T-helper 17 cell (primary cell): ENCODE data around the gene FNTB. TPM values are rescaled to one million over a fixed set of nuclear protein-coding genes. Genes with fewer than 3 reads are reported as not detected.

Experiments
- ATAC-seq: fragments of 150-1000 bp; cut with Tn5 transposase; 2 replicates; pipeline ENCODE4 v1.10.0; 2021; ENCODE audit warnings: mild to moderate bottlenecking, moderate library complexity
- DNase-seq, 3 donors: peaks; one replicate each; pipeline versions ENCODE4 v3.0.0 to v3.0.0-alpha.2; 2020 to 2021
- H3K9me3 ChIP-seq: one replicate; pipeline ENCODE4 v1.7.0; 2013; ENCODE audit warnings: low read length, mild to moderate bottlenecking; ENCODE audit not compliant: control insufficient read depth, poor library complexity, severe bottlenecking
- H3K27ac Mint-ChIP-seq: one replicate; pipeline ENCODE4 v1.8.0; 2022; ENCODE audit warnings: mild to moderate bottlenecking, moderate library complexity, mixed read lengths
- H3K27me3 Mint-ChIP-seq: one replicate; pipeline ENCODE4 v1.8.0; 2022; ENCODE audit warnings: mixed read lengths
- H3K36me3 Mint-ChIP-seq: one replicate; pipeline ENCODE4 v1.8.0; 2022; ENCODE audit warnings: low read depth, mixed read lengths
- H3K4me1 Mint-ChIP-seq: one replicate; pipeline ENCODE4 v1.8.0; 2022; ENCODE audit warnings: mild to moderate bottlenecking, mixed read lengths
- H3K4me3 Mint-ChIP-seq: one replicate; pipeline ENCODE4 v1.8.0; 2022; ENCODE audit warnings: mild to moderate bottlenecking, moderate library complexity, mixed read lengths
- total RNA-seq, 4 donors: library from RNA in 2 of 4; stranded (reverse) in 2 of 4; gene quantifications; one replicate each; pipeline ENCODE4 v1.2.3 and lab custom pipeline; 2022 to 2026

FNTB gene
- total RNA-seq, 2 donors from 2014 or later = 14.2 to 22.5 TPM

DNA sequence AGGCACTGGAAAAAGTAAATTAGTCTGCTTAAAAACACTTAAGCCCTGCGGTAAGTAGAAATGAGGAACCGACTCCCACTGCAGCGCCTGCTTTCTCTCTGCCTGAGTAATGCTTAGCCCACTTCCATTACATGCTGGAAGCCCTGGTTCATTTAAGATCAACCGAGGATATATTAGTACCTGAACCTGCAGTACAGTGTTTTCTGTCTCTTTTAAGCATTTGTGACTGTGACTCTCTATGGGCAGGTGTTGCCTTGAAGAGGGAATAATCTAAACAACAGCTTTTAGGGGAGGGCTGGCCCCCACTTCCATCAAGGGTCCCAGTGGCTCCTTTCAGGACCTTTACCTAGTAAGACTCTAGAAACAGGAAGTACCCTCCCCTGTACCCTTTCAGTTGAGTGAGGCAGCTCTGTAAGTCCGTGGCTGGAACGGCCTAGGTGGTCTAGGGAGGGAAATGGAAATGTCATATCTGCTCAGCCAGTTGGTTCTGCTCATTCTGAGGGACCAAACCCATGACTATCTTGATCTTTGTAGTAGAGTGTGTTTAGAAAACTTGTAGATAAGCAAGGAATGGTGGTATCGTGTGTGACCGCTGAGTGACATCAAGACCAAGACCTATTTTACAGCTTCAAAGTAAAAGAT, 56.2 kb downstream of the FNTB start:
- H3K36me3 Mint-ChIP-seq = peaks cover 6% of the 10 kb centered on the region
- DNase-seq (no peak), ATAC-seq (no peak)
- H3K9me3 ChIP-seq = no peaks in the 10 kb centered on the region
- H3K4me3 Mint-ChIP-seq = no peak overlapping the region
- peak overlapping the region; percentile 32 for H3K27ac Mint-ChIP-seq
- H3K27me3 Mint-ChIP-seq = no peaks in the 10 kb centered on the region
- H3K4me1 Mint-ChIP-seq = peaks cover 8% of the 10 kb centered on the region

DNA sequence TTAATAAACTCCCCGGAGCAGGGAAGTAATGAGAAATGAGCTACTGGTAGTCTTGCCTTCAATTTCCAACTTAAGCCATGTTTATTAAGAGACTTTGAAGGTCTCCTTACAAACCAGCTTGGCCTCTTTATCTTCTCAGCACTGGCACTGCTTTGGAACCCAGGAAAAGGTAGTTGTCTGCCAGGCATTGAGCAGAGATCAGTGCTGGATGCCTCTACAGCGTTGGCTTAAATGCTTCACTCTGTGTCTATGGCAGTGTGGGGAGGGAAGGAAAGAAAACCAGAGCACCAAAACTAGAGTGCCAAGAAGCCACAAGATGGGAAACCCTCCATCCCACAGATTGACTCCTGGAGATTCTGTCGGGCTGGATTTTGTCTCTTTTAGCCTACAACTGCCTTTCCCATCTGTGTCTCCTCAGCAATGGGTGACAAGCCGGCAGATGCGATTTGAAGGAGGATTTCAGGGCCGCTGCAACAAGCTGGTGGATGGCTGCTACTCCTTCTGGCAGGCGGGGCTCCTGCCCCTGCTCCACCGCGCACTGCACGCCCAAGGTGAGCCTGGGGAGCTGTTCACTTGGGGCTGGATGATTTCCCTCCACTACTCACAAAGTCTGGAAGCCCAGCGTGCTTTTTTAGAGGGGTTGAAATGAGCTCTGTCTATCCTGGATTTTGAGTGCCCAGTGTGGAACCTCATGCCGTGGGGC, 57.3 kb downstream of the FNTB start:
- DNase-seq (no peak), ATAC-seq (no peak)
- no peaks in the 10 kb centered on the region for H3K27me3 Mint-ChIP-seq
- no peak overlapping the region for H3K27ac Mint-ChIP-seq
- peaks cover 8% of the 10 kb centered on the region for H3K4me1 Mint-ChIP-seq
- no peak overlapping the region for H3K4me3 Mint-ChIP-seq
- H3K36me3 Mint-ChIP-seq = peaks cover 2% of the 10 kb centered on the region
- H3K9me3 ChIP-seq = no peaks in the 10 kb centered on the region

DNA sequence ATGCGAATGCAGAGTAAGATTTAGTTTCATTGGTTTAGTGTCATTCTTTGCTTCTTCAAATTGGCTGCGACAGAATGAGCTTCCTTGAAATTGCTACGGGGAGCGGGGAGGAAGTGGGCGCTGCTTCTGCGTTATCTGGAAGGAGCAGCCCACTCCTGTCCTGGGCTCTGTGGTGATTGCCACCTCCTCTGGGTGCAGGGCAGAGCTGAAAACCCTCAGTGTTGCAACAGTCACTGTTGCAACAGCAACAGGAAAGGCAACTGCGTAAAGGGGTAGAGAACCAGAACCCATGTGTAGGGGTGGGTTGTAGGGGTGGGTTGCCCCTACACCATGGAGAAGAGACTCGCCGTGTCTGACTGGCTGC, 57.9 kb downstream of the FNTB start:
- no peak overlapping the region for H3K27ac Mint-ChIP-seq
- no peak overlapping the region for H3K4me3 Mint-ChIP-seq
- H3K36me3 Mint-ChIP-seq = peaks cover 2% of the 10 kb centered on the region
- H3K4me1 Mint-ChIP-seq = peaks cover 8% of the 10 kb centered on the region
- DNase-seq (no peak), ATAC-seq (no peak)
- no peaks in the 10 kb centered on the region for H3K9me3 ChIP-seq
- H3K27me3 Mint-ChIP-seq = no peaks in the 10 kb centered on the region

DNA sequence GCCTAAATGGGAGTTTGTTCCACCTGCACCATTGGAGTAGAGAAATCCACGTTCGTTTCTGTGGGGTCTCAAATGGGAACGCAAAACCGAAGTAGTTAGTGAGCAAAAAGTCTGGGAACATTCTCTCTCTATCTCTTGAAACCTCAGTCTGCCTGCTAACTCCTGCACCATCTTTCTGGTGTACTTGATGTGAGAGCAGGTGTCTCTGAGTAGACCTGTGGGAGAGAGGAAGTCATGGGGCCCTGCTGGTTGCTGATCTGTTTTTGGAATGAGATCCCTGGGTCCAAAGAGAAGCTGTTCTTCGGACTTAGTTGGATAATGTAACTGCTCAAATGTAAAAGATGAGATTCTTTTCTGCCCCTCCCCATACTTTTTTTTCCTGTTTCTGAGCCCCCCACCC, 58.3 kb downstream of the FNTB start:
- Mint-ChIP-seq H3K4me3 (no peak overlapping the region), H3K36me3 (peaks cover 2% of the 10 kb centered on the region), H3K27ac (no peak overlapping the region), H3K4me1 (peaks cover 8% of the 10 kb centered on the region), H3K27me3 (no peaks in the 10 kb centered on the region)
- H3K9me3 ChIP-seq = no peaks in the 10 kb centered on the region
- ATAC-seq = no peak
- DNase-seq = no peak

DNA sequence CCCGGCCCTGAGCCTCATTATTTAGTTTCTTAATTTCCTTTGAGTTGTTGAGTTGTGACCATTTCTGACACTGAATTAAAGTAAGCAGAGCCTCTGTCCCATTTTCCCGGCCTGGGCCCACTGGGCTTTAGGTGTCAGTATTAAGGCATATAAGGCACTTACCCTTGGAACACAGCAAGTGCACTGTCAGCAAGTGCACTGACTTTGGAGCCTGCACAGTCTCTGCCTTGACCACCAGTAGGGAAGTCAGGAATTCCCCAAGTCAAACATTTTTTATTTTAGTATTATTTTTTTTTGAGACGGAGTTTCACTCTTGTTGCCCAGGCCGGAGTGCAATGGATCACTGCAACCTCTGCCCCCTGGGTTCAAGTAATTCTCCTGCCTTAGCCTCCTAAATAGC, 59.0 kb downstream of the FNTB start:
- H3K36me3 Mint-ChIP-seq = peaks cover 2% of the 10 kb centered on the region
- no peak overlapping the region for H3K27ac Mint-ChIP-seq
- H3K4me1 Mint-ChIP-seq = peaks cover 8% of the 10 kb centered on the region
- H3K4me3 Mint-ChIP-seq = no peak overlapping the region
- ATAC-seq = no peak
- H3K27me3 Mint-ChIP-seq = no peaks in the 10 kb centered on the region
- H3K9me3 ChIP-seq = no peaks in the 10 kb centered on the region
- no peak for DNase-seq

DNA sequence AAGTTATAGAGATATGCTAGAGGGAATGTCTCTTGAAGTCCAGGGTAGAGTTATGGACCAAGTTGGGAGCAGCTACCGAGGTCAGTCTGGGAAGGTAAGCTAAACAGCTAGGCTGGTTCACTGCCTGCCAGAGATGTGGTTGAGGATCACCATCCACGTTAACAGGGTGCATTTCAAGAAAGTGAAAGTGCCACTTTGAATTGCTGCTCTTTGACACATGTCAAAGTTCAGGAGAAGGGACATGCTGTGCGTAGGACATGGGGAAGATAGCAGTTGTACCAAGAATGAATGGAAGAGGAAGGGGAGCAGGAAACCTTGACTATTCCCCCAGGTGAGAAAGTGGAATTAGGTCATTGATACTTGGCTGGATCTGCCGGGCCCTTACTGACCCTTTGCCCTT, 66.1 kb downstream of the FNTB start:
- H3K27me3 Mint-ChIP-seq = no peaks in the 10 kb centered on the region
- H3K27ac Mint-ChIP-seq = no peak overlapping the region
- peaks cover 12% of the 10 kb centered on the region for H3K4me1 Mint-ChIP-seq
- DNase-seq (no peak), ATAC-seq (no peak)
- no peaks in the 10 kb centered on the region for H3K36me3 Mint-ChIP-seq
- no peaks in the 10 kb centered on the region for H3K9me3 ChIP-seq
- H3K4me3 Mint-ChIP-seq = no peak overlapping the region

DNA sequence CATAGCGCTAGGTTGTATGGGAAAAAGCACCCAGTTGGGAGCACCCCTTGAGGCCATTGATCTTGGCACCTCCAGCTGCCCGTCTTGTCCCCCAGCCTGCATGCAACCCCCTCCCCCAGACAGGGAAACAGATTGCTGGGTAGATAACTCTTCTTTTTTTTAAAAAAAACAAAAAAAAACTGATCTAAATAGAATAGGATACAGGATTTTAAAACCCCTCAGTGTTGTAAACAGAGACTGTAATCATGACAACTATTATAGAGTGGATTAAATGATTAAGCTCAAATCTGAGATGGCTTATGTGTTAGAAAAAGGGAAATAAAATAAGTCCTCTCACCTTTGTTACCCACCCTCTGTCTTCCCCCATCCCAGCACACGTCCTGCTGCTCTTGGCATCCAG, 66.8 kb downstream of the FNTB start:
- H3K36me3 Mint-ChIP-seq = no peaks in the 10 kb centered on the region
- peak overlapping the region; percentile 66 for H3K27ac Mint-ChIP-seq
- no peak for ATAC-seq

DNA sequence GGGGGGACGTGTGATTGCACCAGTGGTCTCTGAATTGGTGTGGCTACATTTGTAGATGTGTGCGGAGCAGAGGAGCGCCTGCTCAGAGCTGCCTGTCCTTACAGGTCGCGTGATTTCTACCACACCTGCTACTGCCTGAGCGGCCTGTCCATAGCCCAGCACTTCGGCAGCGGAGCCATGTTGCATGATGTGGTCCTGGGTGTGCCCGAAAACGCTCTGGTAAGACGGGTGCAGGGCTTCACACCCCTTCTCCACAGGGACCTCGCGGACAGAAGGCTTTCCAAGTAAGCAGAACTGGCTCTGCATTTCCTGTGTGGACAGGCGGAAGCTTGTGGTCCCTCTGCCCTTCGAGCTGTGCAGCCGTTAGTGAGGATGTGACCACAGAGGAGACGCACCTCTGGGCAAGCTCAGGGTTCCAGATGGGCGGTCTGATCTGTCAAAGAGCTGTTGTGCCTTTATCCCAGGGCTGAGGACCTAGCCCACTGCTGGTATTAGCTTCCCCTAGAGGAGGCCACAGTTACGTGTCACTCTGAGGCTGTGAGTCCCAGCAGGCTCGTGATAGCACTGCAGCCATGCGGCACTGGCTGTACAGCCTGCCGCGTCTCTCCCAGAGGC, 67.9 kb downstream of the FNTB start:
- Mint-ChIP-seq H3K36me3 (no peaks in the 10 kb centered on the region), H3K4me1 (peaks cover 12% of the 10 kb centered on the region), H3K4me3 (no peak overlapping the region), H3K27me3 (no peaks in the 10 kb centered on the region), H3K27ac (peak overlapping the region; percentile 19)
- no peaks in the 10 kb centered on the region for H3K9me3 ChIP-seq
- ATAC-seq (no peak), DNase-seq (no peak)

More for the DNA sequence above, 66.8 kb downstream of the FNTB start:
- DNase-seq = no peak
- no peaks in the 10 kb centered on the region for H3K9me3 ChIP-seq
- Mint-ChIP-seq H3K4me1 (peaks cover 12% of the 10 kb centered on the region), H3K4me3 (no peak overlapping the region), H3K27me3 (no peaks in the 10 kb centered on the region)

DNA sequence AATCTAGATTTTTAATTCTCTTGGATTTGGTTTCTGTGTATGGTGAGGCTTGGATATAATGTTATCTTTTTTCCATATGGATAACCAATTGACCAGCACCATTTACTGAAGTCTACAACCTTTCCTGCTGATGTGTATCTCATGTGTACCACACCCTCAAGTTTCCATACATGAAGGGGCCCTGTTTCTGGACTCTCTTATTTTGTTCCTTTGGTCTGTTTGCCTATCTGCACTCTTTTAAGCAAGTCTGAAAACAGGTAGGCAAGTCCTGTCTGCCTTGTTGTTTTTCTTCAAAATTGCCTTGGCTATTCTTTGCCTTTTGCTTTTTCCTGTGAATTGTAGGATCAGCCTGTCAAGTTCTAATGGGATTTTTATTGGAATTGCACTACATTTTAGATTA, 71.0 kb downstream of the FNTB start:
- Mint-ChIP-seq H3K27ac (peak overlapping the region; percentile 87), H3K4me3 (no peak overlapping the region), H3K4me1 (peaks cover 11% of the 10 kb centered on the region), H3K27me3 (no peaks in the 10 kb centered on the region), H3K36me3 (peaks cover 3% of the 10 kb centered on the region)
- DNase-seq (no peak), ATAC-seq (no peak)
- no peaks in the 10 kb centered on the region for H3K9me3 ChIP-seq

DNA sequence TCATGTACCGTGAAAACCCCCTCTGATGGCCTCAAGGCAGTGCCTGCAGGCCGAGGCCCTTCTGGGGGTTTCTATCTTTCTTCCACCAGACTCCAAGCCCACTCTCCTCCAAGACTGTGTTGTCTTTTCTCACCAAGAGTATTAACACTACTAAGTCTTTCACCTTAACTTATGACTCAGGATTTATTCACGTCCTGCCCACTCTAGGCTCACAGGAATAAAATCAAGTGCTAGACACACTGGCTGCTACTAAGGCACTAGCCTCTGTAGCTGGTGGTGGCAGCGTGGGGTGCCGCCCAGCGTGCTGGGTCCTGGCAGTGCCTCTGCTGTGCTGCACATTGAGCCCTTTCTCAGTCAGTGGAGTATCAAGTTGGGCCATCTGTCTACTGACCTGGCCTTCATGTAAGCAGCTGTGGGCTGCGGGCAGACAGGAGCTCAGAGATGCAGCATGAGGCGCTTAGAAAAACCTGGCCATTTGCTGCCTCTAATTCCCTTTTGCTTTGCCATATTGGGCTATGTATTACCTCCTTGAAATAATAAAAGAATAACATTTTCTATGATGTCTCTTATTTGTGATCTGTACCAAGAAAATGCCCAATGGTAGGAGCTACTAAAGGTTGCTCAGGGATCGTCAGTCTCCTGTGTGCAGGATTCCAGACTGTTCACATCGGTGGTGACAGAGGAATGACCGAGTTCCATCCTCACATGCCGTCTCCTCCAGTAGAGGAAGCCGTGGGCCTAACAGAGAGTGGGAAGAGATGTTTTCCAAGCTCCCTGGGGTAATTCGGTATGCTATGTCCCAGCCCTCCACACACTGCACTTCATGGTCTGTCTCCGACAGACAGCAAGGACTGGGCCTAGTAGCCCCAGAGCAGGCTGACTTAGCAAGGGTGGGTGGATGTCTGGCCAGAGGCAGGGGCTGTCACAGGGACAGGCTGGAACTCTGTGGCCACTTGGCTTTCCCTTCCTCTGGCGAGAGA, 75.7 kb downstream of the FNTB start:
- Mint-ChIP-seq H3K27ac (no peak overlapping the region), H3K27me3 (no peaks in the 10 kb centered on the region), H3K4me3 (no peak overlapping the region), H3K36me3 (peaks cover 14% of the 10 kb centered on the region), H3K4me1 (peaks cover 4% of the 10 kb centered on the region)
- no peak for ATAC-seq
- no peaks in the 10 kb centered on the region for H3K9me3 ChIP-seq
- no peak for DNase-seq

DNA sequence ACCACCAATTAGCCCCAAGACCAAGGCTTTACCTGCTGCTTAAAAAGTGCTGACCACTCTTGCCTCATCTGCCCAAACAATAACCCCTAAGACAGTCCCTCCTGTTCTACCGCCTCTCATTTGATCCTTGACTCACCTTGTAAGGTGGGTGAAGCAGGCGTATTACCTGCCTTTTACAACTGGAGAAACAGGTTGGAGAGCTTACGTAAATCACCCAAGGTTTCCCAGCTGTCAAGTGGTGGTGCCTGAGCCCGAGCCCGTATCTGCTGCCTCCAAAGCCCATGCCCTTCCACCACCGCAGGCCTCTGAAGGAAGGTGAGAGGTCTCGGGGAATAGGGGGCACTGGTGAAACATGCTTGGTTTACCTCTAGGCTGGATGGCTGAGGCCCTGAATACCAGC, 79.0 kb downstream of the FNTB start:
- peaks cover 4% of the 10 kb centered on the region for H3K4me1 Mint-ChIP-seq
- H3K9me3 ChIP-seq = no peaks in the 10 kb centered on the region
- no peak for DNase-seq
- no peak overlapping the region for H3K4me3 Mint-ChIP-seq
- ATAC-seq = no peak
- H3K27me3 Mint-ChIP-seq = no peaks in the 10 kb centered on the region
- peaks cover 14% of the 10 kb centered on the region for H3K36me3 Mint-ChIP-seq
- no peak overlapping the region for H3K27ac Mint-ChIP-seq

DNA sequence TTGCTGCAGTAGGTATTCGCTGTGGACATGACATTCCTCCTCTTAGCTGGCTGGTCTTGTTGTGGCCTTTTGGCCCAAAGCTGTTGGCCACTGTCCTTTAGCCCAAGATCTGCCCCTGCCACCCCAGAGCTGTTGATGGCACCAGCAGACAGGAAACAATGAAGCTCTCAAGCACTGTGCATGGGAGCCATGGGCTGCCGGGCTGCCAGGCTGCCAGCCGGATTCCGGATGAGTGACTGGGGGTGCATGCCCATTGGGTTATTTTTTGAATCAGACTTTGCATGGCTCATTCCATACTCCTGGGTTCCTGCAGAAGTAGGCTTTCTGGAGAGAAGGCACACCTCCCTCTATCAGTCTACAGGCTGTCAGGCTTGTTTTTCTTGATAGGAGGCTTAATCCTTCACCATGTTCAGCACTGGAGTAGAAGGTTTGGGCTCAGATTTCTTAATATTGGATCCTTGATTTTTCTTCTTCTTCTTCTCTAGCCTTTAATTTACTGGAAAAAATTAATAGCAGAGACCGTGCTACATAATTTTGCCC, 83.2 kb downstream of the FNTB start:
- DNase-seq = no peak
- H3K4me1 Mint-ChIP-seq = peaks cover 16% of the 10 kb centered on the region
- no peak overlapping the region for H3K27ac Mint-ChIP-seq
- H3K4me3 Mint-ChIP-seq = no peak overlapping the region
- no peak for ATAC-seq
- H3K27me3 Mint-ChIP-seq = no peaks in the 10 kb centered on the region
- H3K36me3 Mint-ChIP-seq = peaks cover 11% of the 10 kb centered on the region
- no peaks in the 10 kb centered on the region for H3K9me3 ChIP-seq

DNA sequence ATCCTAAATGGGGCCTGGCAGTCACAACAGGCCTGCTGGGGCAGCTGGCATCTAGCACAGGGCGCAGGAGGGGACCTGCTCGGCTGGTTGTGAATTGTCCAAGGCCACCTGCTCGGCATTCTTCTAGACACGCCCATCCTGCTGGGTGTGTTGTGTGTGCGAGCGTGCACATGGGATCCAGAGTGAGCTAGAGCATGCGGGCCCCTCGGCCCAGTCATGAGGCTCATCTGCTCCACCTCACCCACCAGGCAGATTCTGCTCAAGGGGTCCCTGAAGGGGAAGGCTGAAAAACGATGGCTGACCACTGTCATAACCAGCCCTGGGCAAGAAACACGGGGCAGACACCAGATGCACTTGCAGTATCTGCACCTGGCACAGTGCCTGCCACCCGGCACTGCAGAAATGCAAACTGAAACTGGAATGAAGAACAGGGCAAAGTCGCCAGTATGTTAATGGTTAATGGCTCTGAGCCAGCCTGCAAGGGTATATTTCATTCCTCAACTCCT, 83.8 kb downstream of the FNTB start:
- peaks cover 9% of the 10 kb centered on the region for H3K36me3 Mint-ChIP-seq

More for the DNA sequence above, 83.8 kb downstream of the FNTB start:
- Mint-ChIP-seq H3K4me1 (peaks cover 20% of the 10 kb centered on the region), H3K4me3 (no peak overlapping the region), H3K27ac (no peak overlapping the region), H3K27me3 (no peaks in the 10 kb centered on the region)
- DNase-seq (no peak), ATAC-seq (no peak)
- no peaks in the 10 kb centered on the region for H3K9me3 ChIP-seq
